AG09309 (cell line): ENCODE results near the gene LRRC15.

ENCODE experiments used
- DNase-seq: peaks from one replicate; pipeline ENCODE4 v3.0.0-alpha.2; 2010; ENCODE audit warnings: low read depth
- H3K4me3 ChIP-seq: 2 replicates; pipeline ENCODE4 v1.5.1; 2011; ENCODE audit warnings: mild to moderate bottlenecking, low read depth, low read length, moderate library complexity; ENCODE audit not compliant: control insufficient read depth
- CTCF ChIP-seq: IDR thresholded peaks from 2 replicates; pipeline ENCODE4 v1.5.1; 2011; ENCODE audit warnings: mild to moderate bottlenecking, low read depth, low read length, inconsistent platforms; ENCODE audit not compliant: insufficient read depth, control insufficient read depth; ENCODE audit errors: missing control alignments

LRRC15 gene

GRCh38 chr3:194310060-194310835, 59.3 kb downstream of the LRRC15 start:
- TF ChIP-seq CTCF: no peak
- DNase-seq: no peak
- no peak overlapping the region for H3K4me3 ChIP-seq

GRCh38 chr3:194308601-194309449, 60.7 kb downstream of the LRRC15 start:
- DNase-seq: no peak
- no peak for TF ChIP-seq CTCF
- H3K4me3 ChIP-seq: no peak overlapping the region

- no peak for TF ChIP-seq CTCF
- no peak overlapping the region for H3K4me3 ChIP-seq
- DNase-seq: no peak
These were observed 61.7 kb downstream of the LRRC15 start for GRCh38 chr3:194307849-194308248.

- H3K4me3 ChIP-seq: no peak overlapping the region
- no peak for DNase-seq
- TF ChIP-seq CTCF: no peak
These were observed 62.5 kb downstream of the LRRC15 start for GRCh38 chr3:194306771-194307640.

- TF ChIP-seq CTCF: no peak
- no peak for DNase-seq
- no peak overlapping the region for H3K4me3 ChIP-seq
These were observed 63.3 kb downstream of the LRRC15 start for GRCh38 chr3:194306109-194306686.
